ENCODE measurements around the gene CD72.

CD72 gene

GRCh38 chr9:35658137-35658967 lies 40.1 kb upstream of the CD72 start, which contains the start of gene CCDC107:
TSS of gene CCDC107 (plus strand) at chr9:35658292. CDS start at chr9:35658380, 88 bp downstream.
- H3K4me2 ChIP-seq (ENCODE audit: low read length), result peak within 1 kb of the TSS; percentile 83
- H3K4me3 ChIP-seq (ENCODE audit: low read length), result peak within 1 kb of the TSS; percentile 91
- peak within 1 kb of the TSS; percentile 93 for H3K9ac ChIP-seq (ENCODE audit: low read depth, low read length)
- H3K27me3 ChIP-seq (ENCODE audit: control insufficient read depth, insufficient read depth, low read length), result no peaks in the 10 kb centered on the region
- H3K9me3 ChIP-seq (replicated peaks; ENCODE audit: low read length), result no peaks in the 10 kb centered on the region
- H3K36me3 ChIP-seq (ENCODE audit: insufficient read depth, low read length), result peaks cover 16% of the 10 kb centered on the region
- H3K4me1 ChIP-seq (ENCODE audit: control insufficient read depth, insufficient read depth, low read length), result peaks cover 24% of the 10 kb centered on the region

- H3K4me3 ChIP-seq (ENCODE audit: low read length), result peak within 1 kb of the TSS; percentile 91
- peak within 1 kb of the TSS; percentile 83 for H3K4me2 ChIP-seq (ENCODE audit: low read length)
- H3K9me3 ChIP-seq (replicated peaks; ENCODE audit: low read length), result no peaks in the 10 kb centered on the region
- H3K36me3 ChIP-seq (ENCODE audit: insufficient read depth, low read length), result peaks cover 16% of the 10 kb centered on the region
- H3K4me1 ChIP-seq (ENCODE audit: control insufficient read depth, insufficient read depth, low read length), result peaks cover 28% of the 10 kb centered on the region
- H3K27me3 ChIP-seq (ENCODE audit: control insufficient read depth, insufficient read depth, low read length), result no peaks in the 10 kb centered on the region
- peak within 1 kb of the TSS; percentile 93 for H3K9ac ChIP-seq (ENCODE audit: low read depth, low read length)
These were observed 39.4 kb upstream of the CD72 start, which contains the start of gene RMRP for GRCh38 chr9:35657546-35658136. TSS of gene RMRP (minus strand) at chr9:35658019.

GRCh38 chr9:35656831-35657545 lies 38.8 kb upstream of the CD72 start:
- Histone ChIP-seq H3K36me3 (ENCODE audit: insufficient read depth, low read length) (peaks cover 14% of the 10 kb centered on the region), H3K9ac (ENCODE audit: low read depth, low read length) (peak overlapping the region; percentile 46), H3K4me3 (ENCODE audit: low read length) (peak overlapping the region; percentile 53), H3K4me1 (ENCODE audit: control insufficient read depth, insufficient read depth, low read length) (peaks cover 32% of the 10 kb centered on the region), H3K27me3 (ENCODE audit: control insufficient read depth, insufficient read depth, low read length) (no peaks in the 10 kb centered on the region), H3K9me3 (replicated peaks; ENCODE audit: low read length) (no peaks in the 10 kb centered on the region), H3K4me2 (ENCODE audit: low read length) (peak overlapping the region; percentile 76)

- no peak overlapping the region for H3K4me3 ChIP-seq (ENCODE audit: low read length)
- no peaks in the 10 kb centered on the region for H3K9me3 ChIP-seq (replicated peaks; ENCODE audit: low read length)
- no peaks in the 10 kb centered on the region for H3K27me3 ChIP-seq (ENCODE audit: control insufficient read depth, insufficient read depth, low read length)
- peaks cover 34% of the 10 kb centered on the region for H3K4me1 ChIP-seq (ENCODE audit: control insufficient read depth, insufficient read depth, low read length)
- no peak overlapping the region for H3K9ac ChIP-seq (ENCODE audit: low read depth, low read length)
- H3K36me3 ChIP-seq (ENCODE audit: insufficient read depth, low read length), result peaks cover 9% of the 10 kb centered on the region
- H3K4me2 ChIP-seq (ENCODE audit: low read length), result no peak overlapping the region
These were observed 38.1 kb upstream of the CD72 start for GRCh38 chr9:35656348-35656747.

GRCh38 chr9:35653611-35654010 lies 35.4 kb upstream of the CD72 start:
- Histone ChIP-seq H3K36me3 (ENCODE audit: insufficient read depth, low read length) (no peaks in the 10 kb centered on the region), H3K4me1 (ENCODE audit: control insufficient read depth, insufficient read depth, low read length) (peaks cover 29% of the 10 kb centered on the region), H3K4me2 (ENCODE audit: low read length) (no peak overlapping the region), H3K9me3 (replicated peaks; ENCODE audit: low read length) (no peaks in the 10 kb centered on the region), H3K4me3 (ENCODE audit: low read length) (no peak overlapping the region), H3K9ac (ENCODE audit: low read depth, low read length) (no peak overlapping the region), H3K27me3 (ENCODE audit: control insufficient read depth, insufficient read depth, low read length) (no peaks in the 10 kb centered on the region)

- Histone ChIP-seq H3K27me3 (ENCODE audit: control insufficient read depth, insufficient read depth, low read length) (no peaks in the 10 kb centered on the region), H3K4me3 (ENCODE audit: low read length) (no peak overlapping the region), H3K36me3 (ENCODE audit: insufficient read depth, low read length) (no peaks in the 10 kb centered on the region), H3K4me1 (ENCODE audit: control insufficient read depth, insufficient read depth, low read length) (peaks cover 29% of the 10 kb centered on the region), H3K9ac (ENCODE audit: low read depth, low read length) (no peak overlapping the region), H3K9me3 (replicated peaks; ENCODE audit: low read length) (no peaks in the 10 kb centered on the region), H3K4me2 (ENCODE audit: low read length) (no peak overlapping the region)
These were observed 34.6 kb upstream of the CD72 start for GRCh38 chr9:35652829-35653209.

- Histone ChIP-seq H3K4me2 (ENCODE audit: low read length) (no peak overlapping the region), H3K4me1 (ENCODE audit: control insufficient read depth, insufficient read depth, low read length) (peaks cover 27% of the 10 kb centered on the region), H3K9ac (ENCODE audit: low read depth, low read length) (no peak overlapping the region)
These were observed 34.0 kb upstream of the CD72 start for GRCh38 chr9:35651956-35652828.

GRCh38 chr9:35650341-35651158 lies 32.3 kb upstream of the CD72 start, which contains the start of gene SIT1:
TSS of gene SIT1 (minus strand) at chr9:35650931. CDS start at chr9:35650853, 78 bp downstream.
- peak within 1 kb of the TSS; percentile 8 for H3K4me2 ChIP-seq (ENCODE audit: low read length)
- no peaks in the 10 kb centered on the region for H3K9me3 ChIP-seq (replicated peaks; ENCODE audit: low read length)
- H3K36me3 ChIP-seq (ENCODE audit: insufficient read depth, low read length), result no peaks in the 10 kb centered on the region
- H3K9ac ChIP-seq (ENCODE audit: low read depth, low read length), result peak within 1 kb of the TSS; percentile 32
- peaks cover 38% of the 10 kb centered on the region for H3K4me1 ChIP-seq (ENCODE audit: control insufficient read depth, insufficient read depth, low read length)
- H3K27me3 ChIP-seq (ENCODE audit: control insufficient read depth, insufficient read depth, low read length), result no peaks in the 10 kb centered on the region
- H3K4me3 ChIP-seq (ENCODE audit: low read length), result no peak within 1 kb of the TSS

More at GRCh38 chr9:35651956-35652828, 34.0 kb upstream of the CD72 start:
- Histone ChIP-seq H3K9me3 (replicated peaks; ENCODE audit: low read length) (no peaks in the 10 kb centered on the region), H3K4me3 (ENCODE audit: low read length) (no peak overlapping the region), H3K27me3 (ENCODE audit: control insufficient read depth, insufficient read depth, low read length) (no peaks in the 10 kb centered on the region), H3K36me3 (ENCODE audit: insufficient read depth, low read length) (no peaks in the 10 kb centered on the region)

- Histone ChIP-seq H3K36me3 (ENCODE audit: insufficient read depth, low read length) (no peaks in the 10 kb centered on the region), H3K9ac (ENCODE audit: low read depth, low read length) (peak overlapping the region; percentile 32), H3K4me1 (ENCODE audit: control insufficient read depth, insufficient read depth, low read length) (peaks cover 44% of the 10 kb centered on the region), H3K4me2 (ENCODE audit: low read length) (peak overlapping the region; percentile 8), H3K4me3 (ENCODE audit: low read length) (peak overlapping the region; percentile 20), H3K27me3 (ENCODE audit: control insufficient read depth, insufficient read depth, low read length) (no peaks in the 10 kb centered on the region), H3K9me3 (replicated peaks; ENCODE audit: low read length) (no peaks in the 10 kb centered on the region)
These were observed 31.5 kb upstream of the CD72 start for GRCh38 chr9:35649431-35650340.

All from skeletal muscle satellite cell (primary cell).